Heart left ventricle (tissue), 16 donors: Measurements from ENCODE around the gene TIMM22. TPM values are rescaled to one million over a fixed set of nuclear protein-coding genes. Genes with fewer than 3 reads are reported as not detected.
"Not testable (repeated sequence)": the region's sequence is repeated elsewhere in the genome, so short reads cannot be mapped to it uniquely, and the experiment has no call there.

Source experiments
- ATAC-seq, 4 donors: fragments of 200-7000 bp; cut with Tn5 transposase; one replicate each; pipeline ENCODE4 v1.9.1; 2020 to 2022; ENCODE audit warnings: moderate library complexity in 4 of 4, mild to moderate bottlenecking in 3 of 4, moderate number of reproducible peaks in 1 of 4
- DNase-seq, 5 donors: peaks; one replicate each; pipeline ENCODE4 v3.0.0-alpha.2; 2020
- H3K27ac ChIP-seq, 12 donors: fragments of 200-600 bp; sonication (generic) in 4 of 12; one replicate each; pipeline versions ENCODE4 v1.5.0 to v1.8.0; 2016 to 2022; ENCODE audit warnings: mild to moderate bottlenecking in 2 of 12
- H3K27me3 ChIP-seq, 9 donors: fragments of 200-600 bp; sonication (generic) in 2 of 9; one replicate each; pipeline versions ENCODE4 v1.5.1 to v1.8.0; 2016 to 2022; ENCODE audit warnings: mild to moderate bottlenecking in 3 of 9
- H3K36me3 ChIP-seq, 9 donors: fragments of 200-600 bp; sonication (generic) in 2 of 9; one replicate each; pipeline versions ENCODE4 v1.5.0 to v1.8.0; 2018 to 2022; ENCODE audit warnings: mild to moderate bottlenecking in 2 of 9
- H3K4me1 ChIP-seq, 12 donors: fragments of 200-600 bp; sonication (generic) in 4 of 12; one replicate each; pipeline versions ENCODE4 v1.5.0 to v1.8.0; 2016 to 2022; ENCODE audit warnings: mild to moderate bottlenecking in 3 of 12
- H3K4me3 ChIP-seq, 12 donors: fragments of 200-600 bp; sonication (generic) in 4 of 12; one replicate each; pipeline versions ENCODE4 v1.5.0 to v1.8.0; 2017 to 2022; ENCODE audit warnings: mild to moderate bottlenecking in 9 of 12, moderate library complexity in 4 of 12
- H3K9me3 ChIP-seq, 12 donors: fragments of 200-600 bp; sonication (generic) in 4 of 12; one replicate each; pipeline versions ENCODE4 v1.5.0 to v1.8.0; 2016 to 2022; ENCODE audit warnings: mild to moderate bottlenecking in 1 of 12
- CTCF ChIP-seq, 12 donors: fragments of 200-600 bp; sonication (generic) in 4 of 12; IDR thresholded peaks; one replicate each; pipeline versions ENCODE4 v1.5.0 to v1.8.0; 2018 to 2022; ENCODE audit warnings: antibody characterized with exemption in 12 of 12, mild to moderate bottlenecking in 5 of 12
- POLR2A ChIP-seq, 2 donors: fragments of 450-650 bp; IDR thresholded peaks; one replicate each; pipeline ENCODE4 v1.6.1; 2017; ENCODE audit warnings: antibody characterized with exemption in 2 of 2, mild to moderate bottlenecking in 2 of 2, moderate library complexity in 2 of 2
- WGBS, 4 donors: extraction: QIAGEN DNeasy Blood & Tissue Kit in 2 of 4; methylation state at CpG; one replicate each; pipeline versions ENCODE4 v1.1.5 to v1.1.7; 2013 to 2018; 5-methylcytosine and 5-hydroxymethylcytosine counted together
- intact Hi-C, 10 donors: fragments of 100-400 bp; cut with DNase I; formaldehyde crosslinking; loops; one replicate each; pipeline versions ENCODE4 v1.11.1 to v1.14.2; 2022
- polyA plus RNA-seq, 2 donors: library from polyadenylated mRNA; stranded (reverse); fragments of 200-250 nt; gene quantifications; one replicate each; pipeline ENCODE4 v1.2.3, GENCODE V29; 2013
- total RNA-seq, 9 donors: library from RNA; depleted of rRNA in 2 of 9; stranded (reverse); fragments of >200 nt in 2 of 9; fragmentation: NEBNext Ultra II Directional in 3 of 9; extraction: Animal tissue kit (Norgen Biotek cat#: 25700) in 3 of 9; gene quantifications; one replicate each; pipeline versions ENCODE4 v1.1.0 to v1.2.4, GENCODE V29; 2016 to 2023
- donor health status: ischemic (EF 13 %, LVEDD 7.1; RV severe dilation, severe dysfunction).
- donor health status: healthy with polysubstance abuse.
- donor health status: DM: no; HTN: yes; CAD: no.
- donor health status: DM: no; HTN: no; CAD: no.
- donor health status: ischemic (EF 25% LVEDD 6.9; RV normal size, moderate dysfunction).
- donor health status: ischemic (EF 25% LVEDD 5.7; RV mildly dilated, moderate dysfunction).
- donor health status: healthy.
- donor health status: DM: yes; HTN: yes; CAD: no.
- donor health status: ischemic (EF 35%, LVEDD 5.7; RV mildly dilated, moderate dysfunction).
- donor health status: nonischemic (EF 11% LVEDD 7.7; RV severe dilation, severe dysfunction).
- donor health status: DM: yes; HTN: yes; CAD: no.
- donor health status: PGD.
- donor health status: ischemic (EF 29% LVEDD 5.4; RV normal size, mild dysfunction).
- donor health status: nonischemic (EF 23%, LVEDD 6.1; RV moderate dilation, normal function).

Gene TIMM22
- total and polyA plus RNA-seq, 11 donors: 12.5 to 20.4 (median 16.5) TPM

GRCh38 chr17:1040216-1040600, 43.3 kb downstream of the TIMM22 start:
- ATAC-seq: peak in 2 of 4 donors; percentile 25 to 26
- Histone ChIP-seq H3K27ac (peak overlapping the region; percentile 78 to 96 (median 86)), H3K9me3 (no peaks in the 10 kb centered on the region), H3K4me1 (peaks cover 10 to 84% (median 56%) of the 10 kb centered on the region in 12 donors), H3K36me3 (peaks cover 0 to 25% (median 7%) of the 10 kb centered on the region in 9 donors), H3K4me3 (peak overlapping the region in 9 of 12 donors; percentile 20 to 41 (median 27)), H3K27me3 (no peaks in the 10 kb centered on the region)
- intact Hi-C loops: loop anchor here in 4 of 10 donors (5.0 to 10.0 kb wide), 3 partner anchors 33 to 155 kb away; no protein-coding TSS in a partner anchor
- 40 to 62% (median 51%) methylated on average over 8 to 13 of the region's 13 CpGs for WGBS, 4 donors
- TF ChIP-seq CTCF (IDR thresholded peaks at IDR 0.05) (no peak), POLR2A (IDR thresholded peaks at IDR 0.05) (no peak)
- peak in 4 of 5 donors; percentile 49 to 65 (median 57) for DNase-seq

- Histone ChIP-seq H3K36me3 (peaks cover 0 to 29% (median 7%) of the 10 kb centered on the region in 9 donors), H3K4me3 (no peak overlapping the region), H3K27ac (peak overlapping the region in 5 of 12 donors; percentile 14 to 88 (median 78)), H3K27me3 (no peaks in the 10 kb centered on the region), H3K9me3 (no peaks in the 10 kb centered on the region), H3K4me1 (peaks cover 10 to 87% (median 51%) of the 10 kb centered on the region in 12 donors)
- DNase-seq (peak in 2 of 5 donors; percentile 19 to 25), ATAC-seq (no peak)
- intact Hi-C loops: loop anchor here in 4 of 10 donors (5.0 to 10.0 kb wide), 3 partner anchors 34 to 157 kb away; no protein-coding TSS in a partner anchor
- TF ChIP-seq POLR2A (IDR thresholded peaks at IDR 0.05) (no peak), CTCF (IDR thresholded peaks at IDR 0.05) (no peak)
- WGBS, 4 donors: 90 to 95% (median 94%) methylated on average over 9 of the region's 9 CpGs
Measured at GRCh38 chr17:1041746-1042145, 44.8 kb downstream of the TIMM22 start.

- Histone ChIP-seq H3K36me3 (peaks cover 0 to 37% (median 7%) of the 10 kb centered on the region in 9 donors), H3K4me1 (peaks cover 10 to 89% (median 54%) of the 10 kb centered on the region in 12 donors), H3K4me3 (no peak overlapping the region), H3K27ac (peak overlapping the region in 6 of 12 donors; percentile 61 to 93 (median 87)), H3K27me3 (no peaks in the 10 kb centered on the region), H3K9me3 (no peaks in the 10 kb centered on the region)
- no peak for TF ChIP-seq POLR2A (IDR thresholded peaks at IDR 0.05)
- TF ChIP-seq CTCF (IDR thresholded peaks at IDR 0.05): no peak
- ATAC-seq: no peak
- WGBS, 4 donors: 88 to 95% (median 92%) methylated on average over 19 of the region's 19 CpGs
- intact Hi-C loops: loop anchor here in 4 of 10 donors (5.0 to 10.0 kb wide), 3 partner anchors 35 to 158 kb away; no protein-coding TSS in a partner anchor
- DNase-seq: peak in 3 of 5 donors; percentile 2 to 9 (median 5)
Measured at GRCh38 chr17:1042486-1042885, 45.6 kb downstream of the TIMM22 start.

GRCh38 chr17:1043601-1044251, 46.8 kb downstream of the TIMM22 start:
- peak; percentile 43 to 67 (median 57) for ATAC-seq
- TF ChIP-seq CTCF (IDR thresholded peaks at IDR 0.05) (no peak), POLR2A (IDR thresholded peaks at IDR 0.05) (no peak)
- peak overlapping the region in 10 of 12 donors; percentile 10 to 42 (median 30) for H3K4me3 ChIP-seq
- WGBS, 4 donors: 8 to 19% (median 13%) methylated on average over 21 of the region's 21 CpGs
- peaks cover 0 to 39% (median 15%) of the 10 kb centered on the region in 9 donors for H3K36me3 ChIP-seq
- peak; percentile 83 to 92 (median 86) for DNase-seq
- intact Hi-C loops: loop anchor here in 5 of 10 donors (2.0 to 10.0 kb wide), 4 partner anchors 36 to 159 kb away; partner anchors contain the start of gene TIMM22 (in 1 of the 5)
- peaks cover 16 to 94% (median 60%) of the 10 kb centered on the region in 12 donors for H3K4me1 ChIP-seq
- no peaks in the 10 kb centered on the region for H3K27me3 ChIP-seq
- peak overlapping the region; percentile 61 to 93 (median 84) for H3K27ac ChIP-seq
- H3K9me3 ChIP-seq: no peaks in the 10 kb centered on the region

GRCh38 chr17:1044387-1045009, 47.6 kb downstream of the TIMM22 start:
- DNase-seq: peak in 3 of 5 donors; percentile 12 to 33 (median 24)
- H3K4me1 ChIP-seq: peaks cover 16 to 91% (median 52%) of the 10 kb centered on the region in 12 donors

More at GRCh38 chr17:1044387-1045009, 47.6 kb downstream of the TIMM22 start:
- H3K9me3 ChIP-seq, H3K27me3 ChIP-seq, ATAC-seq: not testable (repeated sequence)
- intact Hi-C loops: loop anchor here in 7 of 10 donors (2.0 to 10.0 kb wide), 4 partner anchors 37 to 160 kb away; partner anchors contain the start of gene TIMM22 (in 1 of the 7)
- peak overlapping the region in 9 of 12 donors; percentile 10 to 42 (median 32) for H3K4me3 ChIP-seq
- peak overlapping the region; percentile 61 to 93 (median 84) for H3K27ac ChIP-seq
- H3K36me3 ChIP-seq: peaks cover 0 to 44% (median 22%) of the 10 kb centered on the region in 9 donors
- 66 to 87% (median 83%) methylated on average over 13 of the region's 13 CpGs for WGBS, 4 donors
